Type B pancreatic cell (in vitro differentiated cells): ENCODE measurements around the gene TMEM181. TPM values are rescaled to one million over a fixed set of nuclear protein-coding genes. Genes with fewer than 3 reads are reported as not detected.
A peak's percentile ranks its signal among the peaks of the same experiment; 100 is the strongest.
"Not testable (repeated sequence)": the region's sequence is repeated elsewhere in the genome, so short reads cannot be mapped to it uniquely, and the experiment has no call there.

Source experiments
- DNase-seq: peaks from one replicate; pipeline ENCODE4 v3.0.0; 2021; ENCODE audit warnings: mixed read lengths; ENCODE audit not compliant: unreplicated experiment; ENCODE audit errors: extremely low spot score
- H3K27ac Mint-ChIP-seq: 2 replicates; pipeline ENCODE4 v1.8.0; 2021; ENCODE audit warnings: mild to moderate bottlenecking, mixed read lengths
- H3K27me3 Mint-ChIP-seq: 2 replicates; pipeline ENCODE4 v1.8.0; 2021; ENCODE audit warnings: mixed read lengths
- H3K36me3 Mint-ChIP-seq: 2 replicates; pipeline ENCODE4 v1.8.0; 2021; ENCODE audit warnings: mixed read lengths
- H3K4me1 Mint-ChIP-seq: one replicate; pipeline ENCODE4 v1.8.0; 2021; ENCODE audit warnings: mixed read lengths; ENCODE audit not compliant: unreplicated experiment
- H3K4me3 Mint-ChIP-seq: 2 replicates; pipeline ENCODE4 v1.8.0; 2021; ENCODE audit warnings: mild to moderate bottlenecking, mixed read lengths
- H3K9me3 Mint-ChIP-seq: 2 replicates; pipeline ENCODE4 v1.8.0; 2021; ENCODE audit warnings: mixed read lengths
- CTCF ChIP-seq: fragments of 200-600 bp; sonication (generic); conservative IDR thresholded peaks from 2 replicates; pipeline ENCODE4 v1.5.0; 2021; ENCODE audit warnings: antibody characterized with exemption, mild to moderate bottlenecking
- total RNA-seq: library from RNA; stranded (reverse); gene quantifications from 2 replicates; pipeline ENCODE4 v1.2.1, GENCODE V29; 2021; ENCODE audit warnings: low replicate concordance

The TMEM181 gene
- total RNA-seq, 1 donor from 2014 or later = 26.3 TPM

GRCh38 chr6:158627940-158628211, 68.0 kb downstream of the TMEM181 start:
- Mint-ChIP-seq H3K27ac (peak overlapping the region; percentile 53), H3K36me3 (peaks cover 32% of the 10 kb centered on the region), H3K27me3 (no peaks in the 10 kb centered on the region), H3K4me1 (peaks cover 16% of the 10 kb centered on the region), H3K4me3 (no peak overlapping the region), H3K9me3 (no peaks in the 10 kb centered on the region)
- no peak for DNase-seq
- TF ChIP-seq CTCF = no peak

GRCh38 chr6:158628542-158628941, 68.7 kb downstream of the TMEM181 start:
- Mint-ChIP-seq H3K36me3 (peaks cover 37% of the 10 kb centered on the region), H3K27me3 (no peaks in the 10 kb centered on the region), H3K9me3 (no peaks in the 10 kb centered on the region), H3K27ac (no peak overlapping the region), H3K4me3 (no peak overlapping the region), H3K4me1 (peaks cover 16% of the 10 kb centered on the region)
- DNase-seq = no peak
- TF ChIP-seq CTCF = no peak

GRCh38 chr6:158629367-158630221, 69.7 kb downstream of the TMEM181 start:
- no peak for DNase-seq
- H3K4me1 Mint-ChIP-seq = peaks cover 16% of the 10 kb centered on the region
- TF ChIP-seq CTCF = no peak
- peaks cover 37% of the 10 kb centered on the region for H3K36me3 Mint-ChIP-seq
- no peak overlapping the region for H3K4me3 Mint-ChIP-seq
- H3K9me3 Mint-ChIP-seq = no peaks in the 10 kb centered on the region
- H3K27ac Mint-ChIP-seq = peak overlapping the region; percentile 62
- no peaks in the 10 kb centered on the region for H3K27me3 Mint-ChIP-seq

- DNase-seq = no peak
- no peak overlapping the region for H3K4me3 Mint-ChIP-seq
- no peak for TF ChIP-seq CTCF
- no peaks in the 10 kb centered on the region for H3K9me3 Mint-ChIP-seq
- peaks cover 38% of the 10 kb centered on the region for H3K36me3 Mint-ChIP-seq
- H3K4me1 Mint-ChIP-seq = peaks cover 16% of the 10 kb centered on the region
- H3K27ac Mint-ChIP-seq = peak overlapping the region; percentile 7
- H3K27me3 Mint-ChIP-seq = no peaks in the 10 kb centered on the region
Observed at GRCh38 chr6:158630938-158631616, 71.2 kb downstream of the TMEM181 start.

GRCh38 chr6:158631678-158632537, 72.0 kb downstream of the TMEM181 start:
- H3K9me3 Mint-ChIP-seq = no peaks in the 10 kb centered on the region
- TF ChIP-seq CTCF = no peak
- H3K27me3 Mint-ChIP-seq = no peaks in the 10 kb centered on the region
- H3K4me3 Mint-ChIP-seq = no peak overlapping the region
- no peak for DNase-seq
- peak overlapping the region; percentile 36 for H3K27ac Mint-ChIP-seq
- H3K36me3 Mint-ChIP-seq = peaks cover 37% of the 10 kb centered on the region
- H3K4me1 Mint-ChIP-seq = peaks cover 16% of the 10 kb centered on the region

- H3K36me3 Mint-ChIP-seq = peaks cover 38% of the 10 kb centered on the region
- not testable (repeated sequence) for DNase-seq
Observed at GRCh38 chr6:158632538-158633119, 72.7 kb downstream of the TMEM181 start.

More at GRCh38 chr6:158632538-158633119, 72.7 kb downstream of the TMEM181 start:
- H3K27me3 Mint-ChIP-seq, H3K4me3 Mint-ChIP-seq, H3K9me3 Mint-ChIP-seq: not testable (repeated sequence)
- Mint-ChIP-seq H3K4me1 (peaks cover 16% of the 10 kb centered on the region), H3K27ac (peak overlapping the region; percentile 36)
